ENCODE data around the gene CHRDL1. TPM values are rescaled to one million over a fixed set of nuclear protein-coding genes. Genes with fewer than 3 reads are reported as not detected.

The CHRDL1 gene
- total RNA-seq, 3 donors from 2014 or later (not counting 1 experiment from before 2014, with no cell fraction given): not detected

GRCh38 chrX:110804446-110804845, 8.8 kb upstream of the CHRDL1 start:
- Mint-ChIP-seq H3K4me1 (no peaks in the 10 kb centered on the region), H3K27me3 (ENCODE audit: low read depth in 2 of 2) (peaks cover 0 to 22% of the 10 kb centered on the region in 2 donors), H3K36me3 (no peaks in the 10 kb centered on the region), H3K4me3 (no peak overlapping the region), H3K9me3 (no peaks in the 10 kb centered on the region), H3K27ac (no peak overlapping the region)
- no peaks in the 10 kb centered on the region for H3K27me3 ChIP-seq (ENCODE audit: control insufficient read depth, insufficient read depth, low read length)
- no peaks in the 10 kb centered on the region for H3K9me3 ChIP-seq (ENCODE audit: control insufficient read depth, insufficient read depth, low read length)
- intact Hi-C loops (cut with micrococcal nuclease): no loop called here
- ATAC-seq (no peak), DNase-seq (no peak)
- H3K4me1 ChIP-seq (ENCODE audit: control insufficient read depth, insufficient read depth, low read length): no peaks in the 10 kb centered on the region
- no peak overlapping the region for H3K4me3 ChIP-seq (ENCODE audit: low read length)
- no peaks in the 10 kb centered on the region for H3K36me3 ChIP-seq (ENCODE audit: control insufficient read depth, insufficient read depth, low read length)
- TF ChIP-seq CTCF (IDR thresholded peaks at IDR 0.05): no peak
- no peak overlapping the region for H3K27ac ChIP-seq (ENCODE audit: low read length)
- WGBS (ENCODE audit: insufficient coverage): 87% methylated on average over 3 of the region's 4 CpGs

GRCh38 chrX:110803506-110803905, 7.9 kb upstream of the CHRDL1 start:
- Histone ChIP-seq H3K27me3 (ENCODE audit: control insufficient read depth, insufficient read depth, low read length) (no peaks in the 10 kb centered on the region), H3K4me3 (ENCODE audit: low read length) (no peak overlapping the region), H3K9me3 (ENCODE audit: control insufficient read depth, insufficient read depth, low read length) (no peaks in the 10 kb centered on the region), H3K27ac (ENCODE audit: low read length) (no peak overlapping the region), H3K4me1 (ENCODE audit: control insufficient read depth, insufficient read depth, low read length) (no peaks in the 10 kb centered on the region), H3K36me3 (ENCODE audit: control insufficient read depth, insufficient read depth, low read length) (no peaks in the 10 kb centered on the region)
- Mint-ChIP-seq H3K36me3 (no peaks in the 10 kb centered on the region), H3K4me3 (no peak overlapping the region), H3K27ac (no peak overlapping the region), H3K9me3 (no peaks in the 10 kb centered on the region), H3K27me3 (ENCODE audit: low read depth in 2 of 2) (peaks cover 0 to 26% of the 10 kb centered on the region in 2 donors), H3K4me1 (no peaks in the 10 kb centered on the region)
- WGBS (ENCODE audit: insufficient coverage): 88% methylated on average over 3 of the region's 3 CpGs
- DNase-seq (no peak), ATAC-seq (no peak)
- intact Hi-C loops (cut with micrococcal nuclease): no loop called here
- no peak for TF ChIP-seq CTCF (IDR thresholded peaks at IDR 0.05)

GRCh38 chrX:110796407-110796697, 735 bp upstream of the CHRDL1 start:
- no peak for ATAC-seq
- peaks cover 3% of the 10 kb centered on the region for H3K27me3 ChIP-seq (ENCODE audit: control insufficient read depth, insufficient read depth, low read length)
- Mint-ChIP-seq H3K36me3 (no peaks in the 10 kb centered on the region), H3K27ac (no peak overlapping the region), H3K27me3 (ENCODE audit: low read depth in 2 of 2) (peaks cover 4 to 51% of the 10 kb centered on the region in 2 donors), H3K9me3 (no peaks in the 10 kb centered on the region), H3K4me3 (no peak overlapping the region), H3K4me1 (no peaks in the 10 kb centered on the region)
- H3K27ac ChIP-seq (ENCODE audit: low read length): no peak overlapping the region
- no peak for DNase-seq
- intact Hi-C loops (cut with micrococcal nuclease): no loop called here
- no peaks in the 10 kb centered on the region for H3K36me3 ChIP-seq (ENCODE audit: control insufficient read depth, insufficient read depth, low read length)
- H3K4me3 ChIP-seq (ENCODE audit: low read length): no peak overlapping the region
- no peak for TF ChIP-seq CTCF (IDR thresholded peaks at IDR 0.05)
- peaks cover 4% of the 10 kb centered on the region for H3K4me1 ChIP-seq (ENCODE audit: control insufficient read depth, insufficient read depth, low read length)
- H3K9me3 ChIP-seq (ENCODE audit: control insufficient read depth, insufficient read depth, low read length): no peaks in the 10 kb centered on the region
- 60% methylated on average over 1 of the region's 5 CpGs for WGBS (ENCODE audit: insufficient coverage)

- no peaks in the 10 kb centered on the region for H3K9me3 Mint-ChIP-seq
- H3K4me3 Mint-ChIP-seq: no peak overlapping the region
- Histone ChIP-seq H3K36me3 (ENCODE audit: control insufficient read depth, insufficient read depth, low read length) (no peaks in the 10 kb centered on the region), H3K27ac (ENCODE audit: low read length) (no peak overlapping the region), H3K4me1 (ENCODE audit: control insufficient read depth, insufficient read depth, low read length) (peaks cover 4% of the 10 kb centered on the region), H3K9me3 (ENCODE audit: control insufficient read depth, insufficient read depth, low read length) (no peaks in the 10 kb centered on the region), H3K27me3 (ENCODE audit: control insufficient read depth, insufficient read depth, low read length) (peaks cover 3% of the 10 kb centered on the region), H3K4me3 (ENCODE audit: low read length) (no peak overlapping the region)
- H3K27ac Mint-ChIP-seq: no peak overlapping the region
- no peaks in the 10 kb centered on the region for H3K36me3 Mint-ChIP-seq
- WGBS (ENCODE audit: insufficient coverage): 69% methylated on average over 3 of the region's 3 CpGs
- intact Hi-C loops (cut with micrococcal nuclease): no loop called here
- H3K27me3 Mint-ChIP-seq (ENCODE audit: low read depth in 2 of 2): peaks cover 4 to 49% of the 10 kb centered on the region in 2 donors
- DNase-seq (no peak), ATAC-seq (no peak)
- H3K4me1 Mint-ChIP-seq: no peaks in the 10 kb centered on the region
- no peak for TF ChIP-seq CTCF (IDR thresholded peaks at IDR 0.05)
Measured at GRCh38 chrX:110794601-110795000, 1.0 kb downstream of the CHRDL1 start.

All from natural killer cell (primary cell).